K562 (cell line): ENCODE measurements around the gene CTRB1. TPM values are rescaled to one million over a fixed set of nuclear protein-coding genes. Genes with fewer than 3 reads are reported as not detected.

Experiments used
- ATAC-seq: fragments of 200-7000 bp; cut with Tn5 transposase; 3 replicates; pipeline ENCODE4 v1.9.1; 2020; ENCODE audit warnings: moderate library complexity
- BruUV-seq: library from RNA; stranded (reverse); fragments of 400-500 nt; replicated peaks from 2 replicates; lab custom pipeline; 2021; lab: Mats Ljungman, UMichigan
- CTCF ChIA-PET: fragments of 300-600 bp; formaldehyde crosslinking; extraction: SDS; loops from one replicate; lab custom pipeline; 2021; ENCODE audit warnings: low intra/inter-chr PET ratio; lab: Yijun Ruan, JAX
- POLR2A ChIA-PET: fragments of 300-600, 350-650 bp; sonication (Branson Sonifier 250); formaldehyde crosslinking; extraction: SDS; loops from one replicate; lab custom pipeline; 2021; ENCODE audit warnings: antibody characterized with exemption, inconsistent platforms; lab: Yijun Ruan, JAX
- DNase-seq, 4 experiments: peaks; one replicate each; pipeline versions ENCODE4 v3.0.0 to v3.0.0-alpha.2; 2011 to 2018; ENCODE audit warnings: low spot score in 3 of 4, mixed read lengths in 3 of 4; ENCODE audit errors: extremely low read depth in 1 of 4
- FAIRE-seq: peaks from 2 replicates; lab custom pipeline; 2011; peaks lifted over from hg19 to GRCh38; lab: Jason Lieb, UNC
- H2AFZ ChIP-seq: 2 replicates; pipeline ENCODE4 v1.6.0; 2011; ENCODE audit warnings: low read depth, low read length, control low read depth, inconsistent platforms
- H3K27ac ChIP-seq: fragments of 200-600 bp; 3 replicates; pipeline ENCODE4 v1.8.0; 2011; ENCODE audit warnings: low read depth, mild to moderate bottlenecking, control low read depth, inconsistent platforms, low read length, moderate library complexity, mixed read lengths; ENCODE audit errors: extremely low read depth
- H3K27me3 ChIP-seq, 2 experiments: fragments of 300-600 bp in 1 of 2; 2 replicates in 1 of 2; 3 replicates in 1 of 2; pipeline versions ENCODE4 v1.6.0 to v1.8.0; 2011; ENCODE audit warnings: inconsistent platforms in 2 of 2, low read length in 2 of 2, mild to moderate bottlenecking in 1 of 2, mixed read lengths in 1 of 2, moderate library complexity in 1 of 2; ENCODE audit not compliant: control insufficient read depth in 2 of 2, insufficient read depth in 2 of 2
- H3K36me3 ChIP-seq: fragments of 300-600 bp; 3 replicates; pipeline ENCODE4 v1.8.0; 2011; ENCODE audit warnings: mild to moderate bottlenecking, low read length, inconsistent platforms; ENCODE audit not compliant: control insufficient read depth, insufficient read depth
- H3K4me1 ChIP-seq, 2 experiments: fragments of 200-600 bp in 1 of 2; replicated peaks in 1 of 2; 2 replicates in 1 of 2; 3 replicates in 1 of 2; pipeline versions ENCODE4 v1.5.1 to v1.8.0; 2011; ENCODE audit warnings: inconsistent platforms in 2 of 2, low read length in 2 of 2, mild to moderate bottlenecking in 1 of 2, mixed read lengths in 1 of 2, moderate library complexity in 1 of 2; ENCODE audit not compliant: control insufficient read depth in 2 of 2, insufficient read depth in 2 of 2
- H3K4me2 ChIP-seq: 2 replicates; pipeline ENCODE4 v1.6.1; 2011; ENCODE audit warnings: low read length, control low read depth, inconsistent platforms, mixed read lengths; ENCODE audit not compliant: insufficient read depth
- H3K4me3 ChIP-seq: fragments of 200-600 bp; sonication (generic), shearing (Covaris generic); 2 replicates; pipeline ENCODE4 v1.5.1; 2016; ENCODE audit warnings: control low read depth, inconsistent platforms
- H3K79me2 ChIP-seq: fragments of 200-600 bp; 3 replicates; pipeline ENCODE4 v1.8.0; 2011; ENCODE audit warnings: low read length, inconsistent platforms; ENCODE audit not compliant: control insufficient read depth, insufficient read depth
- H3K9ac ChIP-seq, 2 experiments: 2 replicates each; pipeline versions ENCODE4 v1.6.0 to v1.6.1; 2011; ENCODE audit warnings: low read depth in 2 of 2, low read length in 2 of 2, control low read depth in 1 of 2, inconsistent platforms in 1 of 2, mild to moderate bottlenecking in 1 of 2, mixed read lengths in 1 of 2; ENCODE audit not compliant: insufficient read depth in 1 of 2
- H3K9me1 ChIP-seq: one replicate; pipeline ENCODE4 v1.6.0; 2011; ENCODE audit warnings: inconsistent platforms, mild to moderate bottlenecking, low read length, moderate library complexity; ENCODE audit not compliant: control insufficient read depth, insufficient read depth
- H3K9me3 ChIP-seq: replicated peaks from 2 replicates; pipeline ENCODE4 v1.5.1; 2011; ENCODE audit warnings: low read depth, low read length, inconsistent platforms; ENCODE audit not compliant: control insufficient read depth, insufficient read depth
- H4K20me1 ChIP-seq: replicated peaks from 2 replicates; pipeline ENCODE4 v1.6.1; 2011; ENCODE audit warnings: low read length, inconsistent platforms, mixed read lengths; ENCODE audit not compliant: control insufficient read depth, insufficient read depth
- BRCA1 ChIP-seq, 2 experiments: fragments of 450-650 bp in 1 of 2; sonication (generic) in 1 of 2; formaldehyde crosslinking in 1 of 2; IDR thresholded peaks; 2 replicates each; pipeline versions ENCODE4 v1.5.0 to v1.6.1; 2017 to 2020; ENCODE audit warnings: mild to moderate bottlenecking in 1 of 2, missing genetic modification reagents in 1 of 2
- CBX5 ChIP-seq: IDR thresholded peaks from 2 replicates; pipeline ENCODE4 v1.6.1; 2014; ENCODE audit warnings: low read depth, borderline replicate concordance
- CCNT2 ChIP-seq: IDR thresholded peaks from 2 replicates; pipeline ENCODE4 v1.6.1; 2011; ENCODE audit warnings: borderline replicate concordance, low read depth, mild to moderate bottlenecking, moderate library complexity, mixed read lengths, low read length; ENCODE audit not compliant: insufficient read length; ENCODE audit errors: extremely low read depth
- EZH2 ChIP-seq: IDR thresholded peaks from 2 replicates; pipeline ENCODE4 v1.6.1; 2012; ENCODE audit warnings: low read depth, mild to moderate bottlenecking, inconsistent platforms, low read length, borderline replicate concordance
- FOXK2 ChIP-seq, 2 experiments: fragments of 450-650 bp; IDR thresholded peaks in 1 of 2; conservative IDR thresholded peaks in 1 of 2; 2 replicates each; pipeline ENCODE4 v1.6.1; 2016; ENCODE audit warnings: low read depth in 2 of 2, mild to moderate bottlenecking in 1 of 2
- MEIS2 ChIP-seq: fragments of 450-650 bp; IDR thresholded peaks from 2 replicates; pipeline ENCODE4 v1.6.1; 2014; ENCODE audit warnings: mild to moderate bottlenecking; ENCODE audit not compliant: partially characterized antibody
- PHB2 ChIP-seq: fragments of 450-650 bp; IDR thresholded peaks from 2 replicates; pipeline ENCODE4 v1.6.1; 2017; ENCODE audit warnings: low read depth
- REST ChIP-seq, 2 experiments: fragments of 450-650 bp; formaldehyde crosslinking in 1 of 2; IDR thresholded peaks; 2 replicates each; pipeline versions ENCODE4 v1.4.0 to v1.6.1; 2014 to 2020; ENCODE audit warnings: mild to moderate bottlenecking in 2 of 2, borderline replicate concordance in 1 of 2, low read depth in 1 of 2
- SIRT6 ChIP-seq: IDR thresholded peaks from one replicate; pipeline ENCODE4 v1.6.1; 2012; ENCODE audit warnings: low read depth, mild to moderate bottlenecking, control low read depth, inconsistent platforms, low read length, moderate library complexity
- SOX6 ChIP-seq: fragments of 450-650 bp; IDR thresholded peaks from 2 replicates; pipeline ENCODE4 v1.6.1; 2014; ENCODE audit warnings: mild to moderate bottlenecking
- STAT5A ChIP-seq: IDR thresholded peaks from 2 replicates; pipeline ENCODE4 v1.6.1; 2012; ENCODE audit warnings: low read length, inconsistent platforms, borderline replicate concordance
- WGBS: fragments of 100-300 bp; shearing (Covaris generic); methylation state at CpG from one replicate; pipeline ENCODE4 v1.1.6; 2016; ENCODE audit warnings: low coverage, mixed read lengths; ENCODE audit not compliant: insufficient coverage; ENCODE audit errors: missing lambda C conversion rate; 5-methylcytosine and 5-hydroxymethylcytosine counted together
- in situ Hi-C: fragments of 300-500 bp; cut with MboI; formaldehyde crosslinking; loops from 4 replicates; pipeline ENCODE4 v1.15.0; 2018; ENCODE audit warnings: inconsistent platforms, mixed read lengths
- intact Hi-C: fragments of 100-400 bp; cut with micrococcal nuclease; formaldehyde crosslinking; loops from 2 replicates; pipeline ENCODE4 v1.14.2; 2022
- polyA plus RNA-seq, 8 experiments: library from polyadenylated mRNA; depleted of rRNA in 4 of 8; stranded (reverse) in 5 of 8; unstranded in 3 of 8; fragments of >200 nt; fragmentation: Nextera tagmentation in 2 of 8; fragmentation: Illumina TruSeq in 1 of 8; extraction: Ambion mirVana in 2 of 8; extraction: Trizol in 1 of 8; gene quantifications; 2 replicates each; pipeline versions ENCODE4 v1.2.1 to v1.2.3, GENCODE V29; 2011 to 2014; ENCODE audit warnings: inconsistent platforms in 1 of 8, missing spikeins in 1 of 8
- total RNA-seq, 7 experiments: library from RNA; depleted of rRNA in 6 of 7; stranded (reverse); fragments of >200 nt in 6 of 7; fragmentation: Illumina TruSeq in 2 of 7; extraction: Trizol in 2 of 7; gene quantifications; 2 replicates each; pipeline versions ENCODE4 v1.2.1 to v1.2.3, GENCODE V29; 2011 to 2021; ENCODE audit warnings: low replicate concordance in 1 of 7
- TF ChIP-seq, protein P1 (sequence below): IDR thresholded peaks from 3 replicates; pipeline ENCODE4 v1.6.1; 2011; ENCODE audit warnings: borderline replicate concordance, mild to moderate bottlenecking; ENCODE audit not compliant: insufficient read length, insufficient read depth

CTRB1 gene
- total and polyA plus RNA-seq, 9 of the 15 experiments (the other 6 are each of a cell fraction or from before 2014, with no cell fraction given) = 2.3 TPM; not detected in 8

- WGBS = 48% methylated on average over 3 of the region's 3 CpGs
- in situ Hi-C loops = no loop called here
Measured at GRCh38 chr16:75175074-75175473, 43.7 kb upstream of the CTRB1 start.

More at GRCh38 chr16:75175074-75175473, 43.7 kb upstream of the CTRB1 start:
- no TSS peak for BruUV-seq
- H4K20me1 ChIP-seq = no peaks in the 10 kb centered on the region
- no peak overlapping the region for H3K27ac ChIP-seq
- H3K36me3 ChIP-seq = peaks cover 9% of the 10 kb centered on the region; the same call in 2 of the 3 replicates
- intact Hi-C loops = no loop called here
- H3K9ac ChIP-seq = no peak overlapping the region
- TF ChIP-seq EZH2 (no peak), REST (IDR thresholded peaks at IDR 0.05; ENCODE audit: borderline replicate concordance) (no peak), REST (CRISPR knock-in tag; IDR thresholded peaks at IDR 0.05; ENCODE audit: low read depth) (no peak), CCNT2 (no peak), PHB2 (no peak), MEIS2 (no peak), CBX5 (no peak), FOXK2 (conservative IDR thresholded peaks at IDR 0.05 in 1 of 2, IDR thresholded peaks at IDR 0.05 in 1 of 2; ENCODE audit: low read depth in 2 of 2) (no peak), SIRT6 (no peak), STAT5A (no peak), BRCA1 (IDR thresholded peaks at IDR 0.05) (no peak), BRCA1 (CRISPR knock-in tag; IDR thresholded peaks at IDR 0.05) (no peak), SOX6 (no peak)
- TF ChIP-seq, protein P1, sequence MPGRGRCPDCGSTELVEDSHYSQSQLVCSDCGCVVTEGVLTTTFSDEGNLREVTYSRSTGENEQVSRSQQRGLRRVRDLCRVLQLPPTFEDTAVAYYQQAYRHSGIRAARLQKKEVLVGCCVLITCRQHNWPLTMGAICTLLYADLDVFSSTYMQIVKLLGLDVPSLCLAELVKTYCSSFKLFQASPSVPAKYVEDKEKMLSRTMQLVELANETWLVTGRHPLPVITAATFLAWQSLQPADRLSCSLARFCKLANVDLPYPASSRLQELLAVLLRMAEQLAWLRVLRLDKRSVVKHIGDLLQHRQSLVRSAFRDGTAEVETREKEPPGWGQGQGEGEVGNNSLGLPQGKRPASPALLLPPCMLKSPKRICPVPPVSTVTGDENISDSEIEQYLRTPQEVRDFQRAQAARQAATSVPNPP = no peak
- no peak overlapping the region for H3K4me3 ChIP-seq
- no peak for FAIRE-seq
- peaks cover 20% of the 10 kb centered on the region for H3K9me3 ChIP-seq
- no peaks in the 10 kb centered on the region for H3K9me1 ChIP-seq
- no peaks in the 10 kb centered on the region for H3K27me3 ChIP-seq
- no peaks in the 10 kb centered on the region for H3K4me1 ChIP-seq
- ChIA-PET CTCF (no interaction called here), POLR2A (interaction anchor here (0.6 kb wide), 2 partner anchors 12 to 194 kb away, joined by 3 read pairs; no protein-coding TSS in a partner anchor)
- H3K79me2 ChIP-seq = no peaks in the 10 kb centered on the region
- DNase-seq = no peak
- H2AFZ ChIP-seq = no peak overlapping the region
- no peak overlapping the region for H3K4me2 ChIP-seq
- ATAC-seq = no peak
